CD4-positive, alpha-beta T cell treated with Interleukin-2 at 100 ng/mL for 4 hours (primary cell): ENCODE data around the gene LIPT1.
A peak's percentile ranks its signal among the peaks of the same experiment; 100 is the strongest.
"Not testable (repeated sequence)": the region's sequence is repeated elsewhere in the genome, so short reads cannot be mapped to it uniquely, and the experiment has no call there.

Source experiments
- DNase-seq: peaks from one replicate; pipeline ENCODE4 v3.0.0-alpha.2; 2020; ENCODE audit warnings: low spot score

LIPT1 gene

DNA sequence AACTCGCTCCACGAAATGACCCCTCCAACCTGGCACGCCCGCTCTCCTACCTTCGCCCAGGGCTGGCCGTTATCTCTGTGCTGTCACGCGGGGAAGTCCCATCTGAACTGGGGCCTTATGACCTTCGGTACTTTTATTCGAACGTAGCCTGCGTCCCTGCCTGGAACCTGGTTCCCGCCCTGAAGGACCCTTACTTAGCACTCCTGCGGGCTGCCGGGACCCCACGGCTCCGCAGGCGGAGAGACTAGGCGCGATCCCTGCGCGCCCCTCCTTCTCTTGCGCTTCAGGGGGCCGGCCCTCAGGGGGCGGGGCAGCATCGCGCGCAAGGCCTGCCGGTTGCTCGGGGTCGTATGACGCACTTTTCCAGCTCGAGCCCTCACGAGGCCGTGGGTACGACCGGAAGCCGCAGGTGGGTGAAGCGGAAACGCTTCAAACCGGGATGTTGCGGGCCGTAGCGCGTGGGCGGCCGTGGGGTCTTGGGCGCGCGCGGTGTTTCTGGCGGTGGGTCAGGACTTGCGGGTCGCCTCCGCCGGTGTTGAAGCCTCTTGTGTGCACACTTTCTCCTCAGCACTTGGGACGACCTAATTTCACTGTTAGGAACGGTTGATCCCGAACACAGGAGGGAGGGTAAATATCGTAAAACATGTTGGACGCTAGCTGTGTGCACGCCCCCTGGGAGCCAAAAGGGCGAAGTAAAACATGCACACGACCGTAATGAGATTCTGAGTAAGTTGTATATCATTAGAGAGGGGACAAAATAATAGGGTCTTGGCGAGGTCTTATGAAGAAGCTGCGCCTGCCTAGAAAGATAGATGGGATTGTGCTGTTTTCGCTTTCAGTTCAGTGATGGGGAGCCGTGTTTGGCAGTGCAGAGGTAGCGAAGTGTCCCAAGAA, at the start of gene LIPT1, which contains the start of gene TSGA10:
LIPT1 (plus strand) TSS at position 325 of the 894 bp plus-strand sequence. CDS start 6,991 bp downstream, outside the sequence.
TSGA10 (minus strand) TSS at position 300 of the 894 bp plus-strand sequence. CDS start 45,503 bp downstream, outside the sequence.
- peak; percentile 86 for DNase-seq

- no peak for DNase-seq
These were observed 47.9 kb upstream of the LIPT1 start for GRCh38 chr2:99106913-99107312.

- DNase-seq: no peak
These were observed 43.5 kb upstream of the LIPT1 start for GRCh38 chr2:99111236-99111635.

- DNase-seq: no peak
These were observed 42.8 kb upstream of the LIPT1 start for GRCh38 chr2:99111945-99112344.

DNA sequence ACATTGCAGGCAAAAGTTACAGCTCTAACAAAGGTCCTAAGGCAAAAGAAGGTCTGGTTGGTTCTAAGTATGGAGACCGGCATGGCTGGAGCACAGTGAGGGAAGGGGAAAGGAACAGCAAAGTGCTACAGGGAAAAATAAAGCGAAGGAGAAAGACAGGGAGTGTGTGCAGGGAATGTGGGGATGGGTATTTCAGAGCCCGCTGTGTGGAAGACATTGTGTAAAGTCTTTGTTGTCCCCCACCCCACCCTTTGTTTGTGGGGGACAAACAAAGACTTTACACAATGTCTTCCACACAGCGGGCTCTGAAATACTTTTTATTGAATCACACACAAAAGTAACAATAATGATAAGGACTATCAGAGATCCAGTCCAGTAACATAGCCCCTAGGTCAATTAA, 42.1 kb upstream of the LIPT1 start:
- DNase-seq: no peak

GRCh38 chr2:99127981-99128380, 26.8 kb upstream of the LIPT1 start:
- no peak for DNase-seq

GRCh38 chr2:99135044-99135556, 19.7 kb upstream of the LIPT1 start:
- not testable (repeated sequence) for DNase-seq

- DNase-seq: no peak
These were observed 15.8 kb upstream of the LIPT1 start for GRCh38 chr2:99139003-99139402.

DNA sequence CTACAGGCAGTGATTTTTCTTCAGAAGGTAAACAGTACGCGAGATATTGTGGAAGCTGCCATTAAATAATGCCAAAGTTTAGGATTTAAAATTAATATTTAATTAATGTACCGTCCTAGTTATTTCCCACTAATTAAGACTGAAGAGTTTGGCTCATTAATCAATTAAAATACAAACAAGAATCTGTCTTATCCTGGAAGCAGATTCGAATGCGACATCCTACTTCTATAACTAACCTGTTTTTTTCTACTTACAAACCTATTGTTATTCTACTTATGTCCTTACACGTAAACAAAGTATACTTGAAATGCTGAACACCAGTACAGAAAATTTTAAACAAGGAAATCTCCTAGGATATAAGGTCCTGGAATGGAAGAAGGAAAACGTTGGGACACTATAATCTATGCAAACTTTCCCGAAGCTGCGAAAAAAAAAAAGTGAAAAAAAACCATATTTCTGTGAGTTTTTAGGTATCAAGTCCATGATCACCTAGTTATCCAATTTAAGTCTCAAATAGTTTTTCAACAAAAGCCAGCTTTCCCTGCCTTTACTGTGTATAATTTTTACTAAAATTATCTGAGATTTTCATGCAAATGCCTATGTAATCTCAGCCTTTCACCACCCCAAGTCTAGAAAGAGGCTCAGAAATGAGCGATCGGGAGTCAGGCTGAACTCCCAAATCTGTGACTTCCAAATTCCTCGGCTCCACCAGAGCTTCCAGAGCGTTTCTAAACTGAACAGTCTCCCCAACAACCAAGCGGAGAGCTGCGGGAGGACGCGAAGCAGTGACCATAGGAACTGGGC, 14.5 kb upstream of the LIPT1 start:
- no peak for DNase-seq

DNA sequence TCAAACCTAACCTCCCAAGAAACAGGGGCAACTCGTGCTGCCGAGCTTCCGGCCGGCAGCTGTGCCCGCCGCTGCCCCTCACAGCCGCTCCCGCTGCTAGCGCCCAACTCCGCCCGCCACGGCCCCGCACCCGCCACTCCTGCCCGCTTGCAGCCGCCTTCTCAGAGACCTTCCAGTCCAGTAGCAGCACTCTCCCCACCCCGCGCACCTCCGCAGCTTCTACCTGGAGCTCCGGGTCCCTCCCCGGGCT, 14.0 kb upstream of the LIPT1 start:
- DNase-seq: no peak

DNA sequence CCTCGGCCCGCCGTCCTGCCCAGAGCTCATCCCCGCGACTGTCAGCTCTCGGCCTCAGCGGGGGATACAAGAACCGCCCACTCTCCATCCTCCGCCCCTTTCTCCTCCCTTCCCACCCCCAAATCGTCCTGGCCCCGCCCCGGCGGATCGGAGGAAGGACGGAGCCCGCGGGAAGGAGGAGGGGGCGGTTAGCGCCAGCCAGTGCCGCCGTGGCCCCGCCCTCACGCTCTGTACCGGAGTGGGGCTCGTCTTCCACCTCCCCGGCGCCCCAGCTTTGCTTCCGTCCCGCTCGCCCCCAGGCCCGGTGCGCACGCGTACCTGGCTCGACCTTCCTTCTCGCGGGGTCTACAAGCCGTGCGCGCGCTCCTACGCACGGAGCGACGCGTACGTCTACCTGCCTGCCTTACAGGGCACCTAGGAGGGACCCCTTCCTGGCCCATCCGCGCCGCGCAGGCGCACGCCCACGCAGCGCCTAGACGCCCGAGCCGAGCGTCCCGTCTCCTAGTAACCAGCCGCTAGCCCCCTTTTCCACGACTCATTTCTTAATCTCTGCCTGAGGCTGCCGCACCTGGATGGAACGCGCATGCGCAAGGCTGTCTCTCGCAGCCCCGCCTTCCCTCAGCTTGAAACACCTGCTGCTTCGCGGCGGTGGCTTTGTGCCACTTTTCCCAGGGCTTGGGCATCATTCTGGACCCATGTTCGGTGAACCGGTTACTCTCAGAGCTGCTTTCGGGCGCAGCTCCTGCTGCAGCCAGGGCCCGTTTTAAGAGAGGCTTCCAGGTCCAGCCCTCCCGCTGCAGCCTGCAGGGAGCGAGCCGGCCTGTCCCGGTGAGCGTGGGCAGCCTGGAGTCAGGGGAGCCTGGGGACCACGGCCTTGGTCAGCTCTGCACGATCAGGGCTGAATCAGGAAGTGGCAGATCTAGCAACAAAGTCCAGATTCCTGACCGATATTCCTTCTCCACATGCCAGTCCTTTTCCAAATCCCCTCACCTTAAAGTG, 13.4 kb upstream of the LIPT1 start, which contains the start of gene C2orf15:
C2orf15 (plus strand) TSS at position 598 of the 999 bp plus-strand sequence. CDS start 8,852 bp downstream, outside the sequence.
- peak; percentile 97 for DNase-seq

- no peak for DNase-seq
These were observed 4.1 kb upstream of the LIPT1 start for GRCh38 chr2:99150706-99151105.

- no peak for DNase-seq
These were observed 2.4 kb upstream of the LIPT1 start for GRCh38 chr2:99152199-99152895.

DNA sequence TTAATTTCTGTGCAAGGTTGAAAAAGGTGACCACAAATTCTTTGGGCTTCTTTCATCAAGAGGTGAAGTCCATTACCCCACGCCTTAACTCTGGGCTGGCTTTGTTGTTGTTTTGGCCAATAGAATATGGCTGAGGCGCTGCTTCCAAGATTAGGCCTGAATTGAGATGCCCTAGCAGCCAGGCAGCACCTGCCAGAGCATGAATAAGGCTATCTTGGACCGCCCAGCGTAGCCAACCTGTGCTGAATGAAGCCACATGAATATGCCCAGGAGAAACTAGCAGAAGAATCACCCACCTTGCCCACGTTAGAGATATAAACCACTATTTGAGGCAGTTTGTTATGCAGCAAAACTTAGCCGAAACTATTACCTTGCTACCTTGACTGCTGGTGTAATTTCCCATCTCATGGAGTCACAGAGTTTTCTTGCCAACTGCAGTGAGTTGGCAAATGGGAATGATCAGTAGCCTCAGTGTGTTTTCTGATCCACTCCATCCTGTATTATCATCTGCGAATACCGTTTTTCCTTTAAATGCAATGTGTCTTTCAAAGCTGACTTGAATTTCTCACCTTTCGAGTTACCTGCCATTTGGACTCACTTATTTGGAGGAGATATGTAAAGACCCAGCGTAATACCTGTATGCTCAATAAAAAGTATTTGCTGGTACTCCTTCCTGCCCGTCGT, 704 bp upstream of the LIPT1 start:
- DNase-seq: no peak

GRCh38 chr2:99156891-99157290, 2.1 kb downstream of the LIPT1 start:
- no peak for DNase-seq

DNA sequence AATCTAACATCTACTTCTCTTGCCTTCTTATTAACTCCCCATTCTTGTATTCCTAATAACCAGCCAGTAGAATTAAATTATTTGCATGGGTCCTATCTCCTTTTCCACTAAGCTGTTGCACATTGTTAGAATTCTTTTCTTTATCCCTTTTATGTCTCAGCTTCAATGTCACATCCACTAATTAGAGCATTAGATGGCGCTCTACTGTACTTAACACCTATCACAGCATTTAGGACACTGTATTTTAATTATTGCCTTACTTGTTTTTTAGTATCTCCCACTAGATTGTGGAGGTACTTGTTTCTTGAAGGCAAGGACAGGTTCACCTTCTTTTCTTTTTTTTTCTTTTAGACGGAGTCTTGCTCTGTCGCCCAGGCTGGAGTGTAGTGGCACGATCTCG, 3.8 kb downstream of the LIPT1 start:
- no peak for DNase-seq

GRCh38 chr2:99159594-99159993, 4.8 kb downstream of the LIPT1 start:
- DNase-seq: no peak

DNA sequence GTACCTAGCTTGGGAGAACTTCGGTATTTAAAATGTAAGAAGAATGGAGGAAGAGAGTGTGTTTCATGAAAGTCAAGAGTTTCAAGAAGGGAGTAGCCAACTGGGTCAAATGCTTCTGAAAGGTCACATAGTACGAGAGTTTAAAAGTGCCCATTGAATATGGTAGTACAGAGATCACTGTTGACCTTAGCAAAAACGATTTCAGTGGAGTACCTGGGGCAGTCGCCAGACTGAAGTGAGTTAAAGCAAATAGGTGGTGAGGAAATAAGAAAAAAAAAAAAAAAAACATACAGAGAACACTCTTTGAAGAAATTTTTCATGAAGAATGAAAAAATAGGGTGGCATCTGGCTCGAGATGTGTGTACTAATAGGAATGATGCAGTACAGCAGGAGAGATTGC, 11.5 kb downstream of the LIPT1 start:
- DNase-seq: no peak

- DNase-seq: no peak
These were observed 14.8 kb downstream of the LIPT1 start for GRCh38 chr2:99169534-99169933.

DNA sequence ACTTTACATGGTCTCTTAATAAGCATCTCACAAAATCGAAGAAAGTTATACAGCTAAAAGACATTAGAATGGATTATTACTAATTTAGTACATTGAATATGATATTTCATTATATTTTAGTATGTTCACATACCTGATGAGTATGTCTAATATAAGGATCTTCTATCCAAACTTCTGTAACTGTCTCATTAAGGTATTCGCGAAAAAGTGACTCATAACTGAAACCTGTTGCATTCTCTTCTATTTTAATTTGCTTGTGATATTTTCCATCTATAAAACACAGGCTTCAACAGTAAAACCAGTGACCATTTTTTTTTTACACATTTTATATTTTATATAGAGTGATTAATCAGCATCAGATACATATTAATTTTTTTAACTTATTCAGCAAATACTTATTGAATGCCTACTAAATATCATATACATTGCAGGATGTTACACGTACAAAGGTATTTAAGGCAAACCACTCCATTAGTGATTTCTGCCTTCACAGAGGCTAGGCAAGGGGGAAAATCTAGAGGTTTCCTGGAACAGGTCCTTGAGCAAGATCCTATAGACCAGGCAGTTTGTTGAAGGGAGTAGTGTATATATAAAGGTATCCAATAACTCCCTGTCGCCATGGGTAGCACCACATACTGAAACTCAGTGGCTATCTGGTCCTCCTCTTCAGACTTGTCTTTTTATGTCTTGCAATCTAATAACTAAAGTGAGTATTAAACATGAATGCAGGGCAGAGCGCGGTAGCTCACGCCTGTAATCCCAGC, 16.8 kb downstream of the LIPT1 start:
- no peak for DNase-seq
